Fibroblast of gingiva (primary cell): ENCODE results near the gene SYT3.

ENCODE experiments used
- DNase-seq: peaks from one replicate; pipeline ENCODE4 v3.0.0-alpha.2; 2011; ENCODE audit warnings: low read depth

The SYT3 gene

GRCh38 chr19:50639121-50640112 lies at the start of gene SYT3:
Gene SYT3, minus strand, starts transcription at chr19:50639881. Its CDS starts 2,470 bp downstream, at chr19:50637411.
- no peak for DNase-seq

GRCh38 chr19:50688766-50689165 lies 49.1 kb upstream of the SYT3 start:
- no peak for DNase-seq

- no peak for DNase-seq
These were observed 46.8 kb upstream of the SYT3 start for GRCh38 chr19:50686310-50687032.

- peak; percentile 35 for DNase-seq
These were observed 39.8 kb upstream of the SYT3 start for GRCh38 chr19:50679177-50680125.

- no peak for DNase-seq
These were observed 38.6 kb upstream of the SYT3 start for GRCh38 chr19:50678323-50678722.

- no peak for DNase-seq
These were observed 38.0 kb upstream of the SYT3 start for GRCh38 chr19:50677636-50678035.

GRCh38 chr19:50676625-50677197 lies 37.0 kb upstream of the SYT3 start:
- no peak for DNase-seq

- no peak for DNase-seq
These were observed 33.4 kb upstream of the SYT3 start for GRCh38 chr19:50673118-50673517.

GRCh38 chr19:50670102-50670380 lies 30.4 kb upstream of the SYT3 start:
- no peak for DNase-seq

- DNase-seq = no peak
These were observed 29.8 kb upstream of the SYT3 start for GRCh38 chr19:50669302-50670101.

GRCh38 chr19:50668879-50669278 lies 29.2 kb upstream of the SYT3 start:
- DNase-seq = no peak

GRCh38 chr19:50668416-50668815 lies 28.7 kb upstream of the SYT3 start:
- no peak for DNase-seq

- no peak for DNase-seq
These were observed 28.1 kb upstream of the SYT3 start for GRCh38 chr19:50667759-50668231.

- no peak for DNase-seq
These were observed 27.6 kb upstream of the SYT3 start for GRCh38 chr19:50667177-50667758.

GRCh38 chr19:50666346-50667176 lies 26.9 kb upstream of the SYT3 start:
- no peak for DNase-seq

- DNase-seq = no peak
These were observed 24.5 kb upstream of the SYT3 start for GRCh38 chr19:50664204-50664603.

GRCh38 chr19:50663482-50663790 lies 23.8 kb upstream of the SYT3 start:
- DNase-seq = no peak

- DNase-seq = no peak
These were observed 23.2 kb upstream of the SYT3 start for GRCh38 chr19:50662651-50663481.
